SK-N-SH (cell line): ENCODE measurements around the gene RPL13. TPM values are rescaled to one million over a fixed set of nuclear protein-coding genes. Genes with fewer than 3 reads are reported as not detected.

Source experiments
- CTCF ChIA-PET: fragments of 300-600, 350-600 bp; formaldehyde crosslinking; extraction: SDS; loops from one replicate; lab custom pipeline; 2021; lab: Yijun Ruan, JAX
- POLR2A ChIA-PET: fragments of 350-600 bp; sonication (Branson Sonifier 250); formaldehyde crosslinking; extraction: SDS; loops from one replicate; lab custom pipeline; 2020; ENCODE audit warnings: antibody characterized with exemption, inconsistent platforms; lab: Yijun Ruan, JAX
- DNase-seq: peaks from one replicate; pipeline ENCODE4 v3.0.0; 2012
- H2AFZ ChIP-seq: fragments of 200-600 bp; sonication (generic); 2 replicates; pipeline ENCODE4 v1.8.1; 2016; ENCODE audit warnings: antibody characterized with exemption, mild to moderate bottlenecking, low read depth
- H3F3A ChIP-seq: fragments of 200-600 bp; sonication (generic); replicated peaks from 2 replicates; pipeline ENCODE3; 2016; ENCODE audit warnings: antibody characterized with exemption, mild to moderate bottlenecking; ENCODE audit not compliant: insufficient read depth
- H3K27ac ChIP-seq, 2 experiments: fragments of 200-500 bp in 1 of 2; fragments of 200-600 bp in 1 of 2; sonication (Bioruptor generic) in 1 of 2; sonication (generic), shearing (Covaris generic) in 1 of 2; 2 replicates each; pipeline versions ENCODE4 v1.5.1 to v1.6.1; 2014 to 2016; ENCODE audit warnings: low read depth in 2 of 2, inconsistent platforms in 1 of 2, low read length in 1 of 2, mild to moderate bottlenecking in 1 of 2, mixed read lengths in 1 of 2
- H3K27me3 ChIP-seq: fragments of 200-600 bp; sonication (generic), shearing (Covaris generic); 2 replicates; pipeline ENCODE4 v1.6.1; 2016; ENCODE audit warnings: mixed run types; ENCODE audit not compliant: insufficient read depth
- H3K36me3 ChIP-seq, 2 experiments: fragments of 200-500 bp in 1 of 2; fragments of 200-600 bp in 1 of 2; sonication (Bioruptor generic) in 1 of 2; sonication (generic) in 1 of 2; replicated peaks in 1 of 2; 2 replicates each; pipeline versions ENCODE3 to v1.5.1; 2014 to 2016; ENCODE audit warnings: low read length in 1 of 2, mild to moderate bottlenecking in 1 of 2; ENCODE audit not compliant: insufficient read depth in 2 of 2, control insufficient read depth in 1 of 2
- H3K4me1 ChIP-seq, 2 experiments: fragments of 200-500 bp in 1 of 2; fragments of 200-600 bp in 1 of 2; sonication (Bioruptor generic) in 1 of 2; sonication (generic), shearing (Covaris generic) in 1 of 2; 2 replicates each; pipeline versions ENCODE4 v1.5.1 to v1.6.1; 2014 to 2016; ENCODE audit warnings: low read depth in 1 of 2, low read length in 1 of 2, mixed run types in 1 of 2; ENCODE audit not compliant: insufficient read depth in 2 of 2, control insufficient read depth in 1 of 2
- H3K4me2 ChIP-seq: fragments of 200-600 bp; sonication (generic), shearing (Covaris generic); 2 replicates; pipeline ENCODE4 v1.6.1; 2017; ENCODE audit warnings: mixed run types
- H3K4me3 ChIP-seq, 2 experiments: fragments of 200-500 bp in 1 of 2; fragments of 200-600 bp in 1 of 2; sonication (Bioruptor generic) in 1 of 2; sonication (generic), shearing (Covaris generic) in 1 of 2; 2 replicates each; pipeline versions ENCODE4 v1.5.1 to v1.8.1; 2014 to 2016; ENCODE audit warnings: low read depth in 2 of 2, inconsistent platforms in 1 of 2, low read length in 1 of 2, mild to moderate bottlenecking in 1 of 2, mixed read lengths in 1 of 2, moderate library complexity in 1 of 2
- H3K79me2 ChIP-seq: fragments of 200-600 bp; sonication (generic); 2 replicates; pipeline ENCODE4 v1.8.1; 2017; ENCODE audit warnings: mild to moderate bottlenecking; ENCODE audit not compliant: insufficient read depth
- H3K9ac ChIP-seq: fragments of 200-600 bp; sonication (generic); 2 replicates; pipeline ENCODE4 v1.6.1; 2017; ENCODE audit warnings: mixed run types
- H3K9me2 ChIP-seq: fragments of 200-600 bp; sonication (generic); 2 replicates; pipeline ENCODE4 v1.6.1; 2017; ENCODE audit warnings: mixed run types
- H3K9me3 ChIP-seq: fragments of 200-600 bp; sonication (generic); 2 replicates; pipeline ENCODE4 v1.6.1; 2017; ENCODE audit warnings: mixed run types, mild to moderate bottlenecking, moderate library complexity
- H4K20me1 ChIP-seq: fragments of 200-600 bp; sonication (generic); 2 replicates; pipeline ENCODE4 v1.6.1; 2017; ENCODE audit warnings: mild to moderate bottlenecking, mixed run types; ENCODE audit not compliant: insufficient read depth
- CHD2 ChIP-seq: fragments of 150-350 bp; IDR thresholded peaks from 2 replicates; pipeline ENCODE4 v1.6.1; 2018; ENCODE audit warnings: low read length; ENCODE audit not compliant: partially characterized antibody
- EZH2phosphoT487 ChIP-seq: fragments of 200-600 bp; sonication (generic); IDR thresholded peaks from 2 replicates; pipeline ENCODE4 v1.6.1; 2017; ENCODE audit warnings: low read depth, mixed run types, mild to moderate bottlenecking, antibody characterized with exemption, moderate library complexity, borderline replicate concordance
- FOSL2 ChIP-seq: IDR thresholded peaks from 2 replicates; pipeline ENCODE4 v1.4.0; 2012; ENCODE audit warnings: low read depth, mild to moderate bottlenecking, moderate library complexity, borderline replicate concordance
- GATA2 ChIP-seq: sonication (generic); formaldehyde crosslinking; IDR thresholded peaks from 2 replicates; pipeline ENCODE4 v1.5.0; 2020; ENCODE audit warnings: mild to moderate bottlenecking, missing genetic modification reagents
- IRF3 ChIP-seq: fragments of 150-350 bp; IDR thresholded peaks from 2 replicates; pipeline ENCODE4 v1.6.1; 2016; ENCODE audit warnings: mild to moderate bottlenecking, low read depth, low read length
- JUND ChIP-seq: IDR thresholded peaks from 2 replicates; pipeline ENCODE4 v1.4.0; 2012
- MAX ChIP-seq: IDR thresholded peaks from 2 replicates; pipeline ENCODE4 v1.4.0; 2012; ENCODE audit warnings: low read depth
- RXRA ChIP-seq: IDR thresholded peaks from 2 replicates; pipeline ENCODE4 v1.4.0; 2012; ENCODE audit warnings: low read depth, mild to moderate bottlenecking, borderline replicate concordance
- SIN3A ChIP-seq: IDR thresholded peaks from 2 replicates; pipeline ENCODE4 v1.6.1; 2012; ENCODE audit warnings: low read depth, mild to moderate bottlenecking, low read length, moderate library complexity, borderline replicate concordance
- TAF1 ChIP-seq: IDR thresholded peaks from 2 replicates; pipeline ENCODE4 v1.6.1; 2012; ENCODE audit warnings: low read depth, mild to moderate bottlenecking, low read length, moderate library complexity, borderline replicate concordance
- YY1 ChIP-seq: IDR thresholded peaks from 2 replicates; pipeline ENCODE4 v1.4.0; 2012; ENCODE audit warnings: low read depth, mild to moderate bottlenecking
- WGBS: methylation state at CpG from one replicate; pipeline ENCODE4 v1.1.6; 2017; ENCODE audit warnings: low lambda C conversion rate; 5-methylcytosine and 5-hydroxymethylcytosine counted together
- polyA plus RNA-seq, 3 experiments: library from polyadenylated mRNA; depleted of rRNA; stranded (reverse); fragments of >200 nt; gene quantifications; 2 replicates each; pipeline ENCODE4 v1.2.3, GENCODE V29; 2012
- TF ChIP-seq, protein P1 (sequence below): IDR thresholded peaks from 2 replicates; pipeline ENCODE4; 2012
- TF ChIP-seq, protein P2 (sequence below): IDR thresholded peaks from 2 replicates; pipeline ENCODE4 v1.6.1; 2012; ENCODE audit warnings: mild to moderate bottlenecking, low read depth, low read length, moderate library complexity
- TF ChIP-seq, protein P3 (sequence below): fragments of 150-350 bp; IDR thresholded peaks from 2 replicates; pipeline ENCODE4 v1.6.1; 2017; ENCODE audit warnings: antibody characterized with exemption, low read length, low read depth, borderline replicate concordance
- TF ChIP-seq, protein P4 (sequence below): fragments of 200-600 bp; sonication (generic); IDR thresholded peaks from 2 replicates; pipeline ENCODE4 v1.6.1; 2017; ENCODE audit warnings: antibody characterized with exemption, mild to moderate bottlenecking, moderate library complexity

The RPL13 gene
- polyA plus RNA-seq, 1 of the 3 experiments (the other 2 are of a cell fraction) = 4,635 TPM

DNA sequence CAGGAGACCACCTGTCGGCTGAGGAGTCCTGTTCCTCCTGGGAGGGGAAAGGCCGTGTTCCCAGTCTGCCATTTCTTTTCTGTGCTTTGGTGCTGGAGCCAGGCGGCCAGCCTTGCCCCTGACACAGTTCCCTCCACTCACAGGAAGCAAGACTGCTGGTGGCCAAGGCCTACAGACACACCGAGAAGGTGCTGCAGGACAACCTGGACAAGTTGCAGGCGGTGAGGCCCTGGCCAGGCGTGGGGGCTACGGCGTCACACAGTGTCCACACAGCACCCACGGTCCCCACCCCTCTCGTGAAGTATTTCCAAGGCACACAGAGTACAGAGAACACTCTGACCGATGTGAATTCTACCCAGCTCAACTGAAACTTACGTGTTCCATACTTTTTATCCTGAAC lies 6.1 kb upstream of the RPL13 start:
- no peak overlapping the region for H3K9ac ChIP-seq
- TF ChIP-seq JUND = no peak
- TF ChIP-seq, protein P1, sequence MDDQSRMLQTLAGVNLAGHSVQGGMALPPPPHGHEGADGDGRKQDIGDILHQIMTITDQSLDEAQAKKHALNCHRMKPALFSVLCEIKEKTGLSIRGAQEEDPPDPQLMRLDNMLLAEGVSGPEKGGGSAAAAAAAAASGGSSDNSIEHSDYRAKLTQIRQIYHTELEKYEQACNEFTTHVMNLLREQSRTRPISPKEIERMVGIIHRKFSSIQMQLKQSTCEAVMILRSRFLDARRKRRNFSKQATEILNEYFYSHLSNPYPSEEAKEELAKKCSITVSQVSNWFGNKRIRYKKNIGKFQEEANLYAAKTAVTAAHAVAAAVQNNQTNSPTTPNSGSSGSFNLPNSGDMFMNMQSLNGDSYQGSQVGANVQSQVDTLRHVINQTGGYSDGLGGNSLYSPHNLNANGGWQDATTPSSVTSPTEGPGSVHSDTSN = no peak
- TF ChIP-seq SIN3A = no peak
- TF ChIP-seq, protein P2, sequence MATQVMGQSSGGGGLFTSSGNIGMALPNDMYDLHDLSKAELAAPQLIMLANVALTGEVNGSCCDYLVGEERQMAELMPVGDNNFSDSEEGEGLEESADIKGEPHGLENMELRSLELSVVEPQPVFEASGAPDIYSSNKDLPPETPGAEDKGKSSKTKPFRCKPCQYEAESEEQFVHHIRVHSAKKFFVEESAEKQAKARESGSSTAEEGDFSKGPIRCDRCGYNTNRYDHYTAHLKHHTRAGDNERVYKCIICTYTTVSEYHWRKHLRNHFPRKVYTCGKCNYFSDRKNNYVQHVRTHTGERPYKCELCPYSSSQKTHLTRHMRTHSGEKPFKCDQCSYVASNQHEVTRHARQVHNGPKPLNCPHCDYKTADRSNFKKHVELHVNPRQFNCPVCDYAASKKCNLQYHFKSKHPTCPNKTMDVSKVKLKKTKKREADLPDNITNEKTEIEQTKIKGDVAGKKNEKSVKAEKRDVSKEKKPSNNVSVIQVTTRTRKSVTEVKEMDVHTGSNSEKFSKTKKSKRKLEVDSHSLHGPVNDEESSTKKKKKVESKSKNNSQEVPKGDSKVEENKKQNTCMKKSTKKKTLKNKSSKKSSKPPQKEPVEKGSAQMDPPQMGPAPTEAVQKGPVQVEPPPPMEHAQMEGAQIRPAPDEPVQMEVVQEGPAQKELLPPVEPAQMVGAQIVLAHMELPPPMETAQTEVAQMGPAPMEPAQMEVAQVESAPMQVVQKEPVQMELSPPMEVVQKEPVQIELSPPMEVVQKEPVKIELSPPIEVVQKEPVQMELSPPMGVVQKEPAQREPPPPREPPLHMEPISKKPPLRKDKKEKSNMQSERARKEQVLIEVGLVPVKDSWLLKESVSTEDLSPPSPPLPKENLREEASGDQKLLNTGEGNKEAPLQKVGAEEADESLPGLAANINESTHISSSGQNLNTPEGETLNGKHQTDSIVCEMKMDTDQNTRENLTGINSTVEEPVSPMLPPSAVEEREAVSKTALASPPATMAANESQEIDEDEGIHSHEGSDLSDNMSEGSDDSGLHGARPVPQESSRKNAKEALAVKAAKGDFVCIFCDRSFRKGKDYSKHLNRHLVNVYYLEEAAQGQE = no peak
- no peak for TF ChIP-seq GATA2 (CRISPR knock-in tag)
- no peak for TF ChIP-seq FOSL2
- no peak for TF ChIP-seq YY1
- TF ChIP-seq MAX = no peak
- no peak for TF ChIP-seq EZH2phosphoT487
- ChIA-PET POLR2A (no interaction called here), CTCF (no interaction called here)
- no peaks in the 10 kb centered on the region for H4K20me1 ChIP-seq
- H3K79me2 ChIP-seq = no peaks in the 10 kb centered on the region
- peaks cover 15 to 46% of the 10 kb centered on the region in 2 experiments for H3K36me3 ChIP-seq
- no peaks in the 10 kb centered on the region; a peak in 2 of 4 replicates for H3K4me1 ChIP-seq
- H3K9me2 ChIP-seq = no peaks in the 10 kb centered on the region
- H3K27ac ChIP-seq = no peak overlapping the region
- no peak overlapping the region for H3K4me3 ChIP-seq
- no peaks in the 10 kb centered on the region for H3K9me3 ChIP-seq
- no peaks in the 10 kb centered on the region for H3K27me3 ChIP-seq
- H3K4me2 ChIP-seq = no peak overlapping the region
- H3F3A ChIP-seq = peaks cover 30% of the 10 kb centered on the region
- H2AFZ ChIP-seq = no peak overlapping the region
- WGBS = 95% methylated on average over 11 of the region's 12 CpGs
- DNase-seq = no peak

GRCh38 chr16:89555265-89555664 lies 5.2 kb upstream of the RPL13 start:
- TF ChIP-seq MAX = no peak
- TF ChIP-seq CHD2 = no peak
- TF ChIP-seq, protein P3, sequence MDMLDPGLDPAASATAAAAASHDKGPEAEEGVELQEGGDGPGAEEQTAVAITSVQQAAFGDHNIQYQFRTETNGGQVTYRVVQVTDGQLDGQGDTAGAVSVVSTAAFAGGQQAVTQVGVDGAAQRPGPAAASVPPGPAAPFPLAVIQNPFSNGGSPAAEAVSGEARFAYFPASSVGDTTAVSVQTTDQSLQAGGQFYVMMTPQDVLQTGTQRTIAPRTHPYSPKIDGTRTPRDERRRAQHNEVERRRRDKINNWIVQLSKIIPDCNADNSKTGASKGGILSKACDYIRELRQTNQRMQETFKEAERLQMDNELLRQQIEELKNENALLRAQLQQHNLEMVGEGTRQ = no peak
- TF ChIP-seq RXRA = no peak
- TF ChIP-seq TAF1 = no peak
- TF ChIP-seq, protein P4, sequence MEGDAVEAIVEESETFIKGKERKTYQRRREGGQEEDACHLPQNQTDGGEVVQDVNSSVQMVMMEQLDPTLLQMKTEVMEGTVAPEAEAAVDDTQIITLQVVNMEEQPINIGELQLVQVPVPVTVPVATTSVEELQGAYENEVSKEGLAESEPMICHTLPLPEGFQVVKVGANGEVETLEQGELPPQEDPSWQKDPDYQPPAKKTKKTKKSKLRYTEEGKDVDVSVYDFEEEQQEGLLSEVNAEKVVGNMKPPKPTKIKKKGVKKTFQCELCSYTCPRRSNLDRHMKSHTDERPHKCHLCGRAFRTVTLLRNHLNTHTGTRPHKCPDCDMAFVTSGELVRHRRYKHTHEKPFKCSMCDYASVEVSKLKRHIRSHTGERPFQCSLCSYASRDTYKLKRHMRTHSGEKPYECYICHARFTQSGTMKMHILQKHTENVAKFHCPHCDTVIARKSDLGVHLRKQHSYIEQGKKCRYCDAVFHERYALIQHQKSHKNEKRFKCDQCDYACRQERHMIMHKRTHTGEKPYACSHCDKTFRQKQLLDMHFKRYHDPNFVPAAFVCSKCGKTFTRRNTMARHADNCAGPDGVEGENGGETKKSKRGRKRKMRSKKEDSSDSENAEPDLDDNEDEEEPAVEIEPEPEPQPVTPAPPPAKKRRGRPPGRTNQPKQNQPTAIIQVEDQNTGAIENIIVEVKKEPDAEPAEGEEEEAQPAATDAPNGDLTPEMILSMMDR = no peak
- no peak for TF ChIP-seq IRF3
- TF ChIP-seq, all 33 proteins: peak for 0
- H3K4me2 ChIP-seq = no peak overlapping the region
- no peak overlapping the region for H2AFZ ChIP-seq
- no peaks in the 10 kb centered on the region for H3K79me2 ChIP-seq
- WGBS = 97% methylated on average over 11 of the region's 16 CpGs
- H3K4me1 ChIP-seq = no peaks in the 10 kb centered on the region; a peak in 2 of 4 replicates
- peaks cover 36% of the 10 kb centered on the region for H3F3A ChIP-seq
- H3K9me3 ChIP-seq = no peaks in the 10 kb centered on the region
- H4K20me1 ChIP-seq = no peaks in the 10 kb centered on the region
- no peak overlapping the region for H3K4me3 ChIP-seq
- no peak overlapping the region for H3K27ac ChIP-seq
- no peak for DNase-seq
- no peak overlapping the region for H3K9ac ChIP-seq
- H3K27me3 ChIP-seq = no peaks in the 10 kb centered on the region
- CTCF ChIA-PET = interaction anchor here (1.2 kb wide), 1 partner anchor 18 kb away, joined by 3 read pairs; no protein-coding TSS in a partner anchor
- peaks cover 9 to 43% of the 10 kb centered on the region in 2 experiments for H3K36me3 ChIP-seq
- H3K9me2 ChIP-seq = no peaks in the 10 kb centered on the region
- POLR2A ChIA-PET = no interaction called here
